NCI-H1436 treated with DMSO at 0.1 percent for 48 hours (cell line): ENCODE data around the gene BOLA3.
"Not testable (repeated sequence)": the region's sequence is repeated elsewhere in the genome, so short reads cannot be mapped to it uniquely, and the experiment has no call there.

Source experiments
- DNase-seq: peaks from one replicate; lab custom pipeline; 2025; lab: John Stamatoyannopoulos, UW

BOLA3 gene

DNA sequence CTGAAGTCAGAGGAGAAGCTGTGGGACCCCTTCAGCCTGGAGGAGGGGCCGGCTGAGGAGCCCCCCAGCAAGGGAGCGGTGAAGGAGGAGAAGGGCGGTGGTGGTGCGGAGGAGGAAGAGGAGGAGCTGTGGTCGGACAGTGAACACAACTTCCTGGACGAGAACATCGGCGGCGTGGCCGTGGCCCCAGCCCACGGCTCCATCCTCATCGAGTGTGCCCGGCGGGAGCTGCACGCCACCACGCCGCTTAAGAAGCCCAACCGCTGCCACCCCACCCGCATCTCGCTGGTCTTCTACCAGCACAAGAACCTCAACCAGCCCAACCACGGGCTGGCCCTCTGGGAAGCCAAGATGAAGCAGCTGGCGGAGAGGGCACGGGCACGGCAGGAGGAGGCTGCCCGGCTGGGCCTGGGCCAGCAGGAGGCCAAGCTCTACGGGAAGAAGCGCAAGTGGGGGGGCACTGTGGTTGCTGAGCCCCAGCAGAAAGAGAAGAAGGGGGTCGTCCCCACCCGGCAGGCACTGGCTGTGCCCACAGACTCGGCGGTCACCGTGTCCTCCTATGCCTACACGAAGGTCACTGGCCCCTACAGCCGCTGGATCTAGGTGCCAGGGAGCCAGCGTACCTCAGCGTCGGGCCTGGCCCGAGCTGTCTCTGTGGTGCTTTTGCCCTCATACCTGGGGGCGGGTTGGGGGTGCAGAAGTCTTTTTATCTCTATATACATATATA is 46.0 kb downstream of the BOLA3 start:
- no peak for DNase-seq

DNA sequence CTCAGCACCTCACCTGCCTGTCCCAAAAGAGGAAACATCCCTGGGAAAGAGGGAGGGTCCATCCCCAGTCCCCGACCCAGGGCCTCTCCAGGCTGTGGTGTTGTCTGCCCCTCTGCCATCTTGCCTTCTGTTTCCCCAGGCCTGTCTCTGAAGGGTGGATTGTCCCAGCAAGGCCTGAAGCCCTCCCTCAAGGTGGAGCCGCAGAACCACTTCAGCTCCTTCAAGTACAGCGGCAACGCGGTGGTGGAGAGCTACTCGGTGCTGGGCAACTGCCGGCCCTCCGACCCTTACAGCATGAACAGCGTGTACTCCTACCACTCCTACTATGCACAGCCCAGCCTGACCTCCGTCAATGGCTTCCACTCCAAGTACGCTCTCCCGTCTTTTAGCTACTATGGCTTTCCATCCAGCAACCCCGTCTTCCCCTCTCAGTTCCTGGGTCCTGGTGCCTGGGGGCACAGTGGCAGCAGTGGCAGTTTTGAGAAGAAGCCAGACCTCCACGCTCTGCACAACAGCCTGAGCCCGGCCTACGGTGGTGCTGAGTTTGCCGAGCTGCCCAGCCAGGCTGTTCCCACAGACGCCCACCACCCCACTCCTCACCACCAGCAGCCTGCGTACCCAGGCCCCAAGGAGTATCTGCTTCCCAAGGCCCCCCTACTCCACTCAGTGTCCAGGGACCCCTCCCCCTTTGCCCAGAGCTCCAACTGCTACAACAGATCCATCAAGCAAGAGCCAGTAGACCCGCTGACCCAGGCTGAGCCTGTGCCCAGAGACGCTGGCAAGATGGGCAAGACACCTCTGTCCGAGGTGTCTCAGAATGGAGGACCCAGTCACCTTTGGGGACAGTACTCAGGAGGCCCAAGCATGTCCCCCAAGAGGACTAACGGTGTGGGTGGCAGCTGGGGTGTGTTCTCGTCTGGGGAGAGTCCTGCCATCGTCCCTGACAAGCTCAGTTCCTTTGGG is 47.2 kb downstream of the BOLA3 start:
- no peak for DNase-seq

DNA sequence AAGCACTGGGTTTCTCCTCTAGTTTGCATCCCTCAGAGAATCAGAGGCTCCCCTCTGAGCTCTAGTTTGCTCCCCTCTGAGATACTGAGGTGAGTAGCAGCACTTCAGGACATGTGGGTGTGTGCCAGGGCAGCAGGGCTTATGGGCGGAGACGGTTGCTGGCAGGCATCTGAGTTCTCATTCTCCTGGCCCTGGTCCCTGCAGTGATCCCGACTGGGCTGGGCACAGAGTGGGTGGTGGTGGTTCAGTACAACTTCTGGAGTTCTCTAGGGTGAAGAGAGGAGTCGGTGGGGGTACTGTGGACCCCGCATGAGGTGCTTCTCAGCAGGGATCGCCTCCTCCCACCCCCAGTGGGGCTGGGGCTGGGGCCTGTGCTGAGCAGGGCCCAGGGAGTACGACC is 47.9 kb downstream of the BOLA3 start:
- no peak for DNase-seq

- no peak for DNase-seq
Observed at GRCh38 chr2:74099271-74099670, 48.4 kb downstream of the BOLA3 start.

- DNase-seq, result no peak
Observed at GRCh38 chr2:74097574-74097973, 50.1 kb downstream of the BOLA3 start.

DNA sequence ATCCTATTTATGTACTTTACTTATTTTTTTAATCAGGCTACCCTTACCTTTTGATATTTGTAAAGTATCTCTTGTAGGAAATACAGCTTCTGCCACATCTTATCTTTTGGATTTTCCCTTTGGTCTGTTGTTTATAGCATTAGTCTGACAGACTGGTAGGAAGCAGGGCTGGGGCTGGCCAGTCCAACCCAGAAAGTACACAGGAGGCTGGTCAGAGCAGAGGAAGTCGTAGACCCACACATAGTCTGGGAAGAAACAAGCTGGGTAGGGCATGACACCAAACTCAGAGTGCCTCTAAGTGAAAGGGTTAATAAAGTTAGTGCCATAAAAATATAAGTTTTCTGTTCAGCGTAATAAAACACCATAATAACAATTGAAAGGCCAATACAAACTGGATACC is 51.7 kb downstream of the BOLA3 start:
- DNase-seq, result no peak

- no peak for DNase-seq
Observed at GRCh38 chr2:74095632-74096031, 52.1 kb downstream of the BOLA3 start.

GRCh38 chr2:74094291-74094690 is 53.4 kb downstream of the BOLA3 start:
- no peak for DNase-seq

- no peak for DNase-seq
Observed at GRCh38 chr2:74093840-74094239, 53.9 kb downstream of the BOLA3 start.

DNA sequence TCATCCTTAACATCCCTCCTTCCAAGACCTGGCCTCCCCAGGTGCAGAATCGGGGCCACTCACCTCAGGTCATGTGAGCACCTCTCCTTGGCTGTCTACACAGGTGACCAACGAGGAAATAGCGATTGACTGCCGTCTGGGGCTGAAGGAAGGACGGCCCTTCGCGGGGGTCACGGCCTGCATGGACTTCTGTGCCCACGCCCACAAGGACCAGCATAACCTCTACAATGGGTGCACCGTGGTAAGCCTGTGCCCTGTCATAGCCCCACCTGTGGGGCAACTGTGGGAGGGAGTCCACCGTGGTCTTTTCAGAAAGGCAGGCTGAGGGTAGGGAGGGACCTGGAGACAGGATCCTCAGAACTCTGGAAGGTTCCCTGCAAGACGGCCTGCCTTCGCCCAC is 54.3 kb downstream of the BOLA3 start:
- DNase-seq, result no peak

GRCh38 chr2:74092275-74092674 is 55.4 kb downstream of the BOLA3 start:
- DNase-seq, result no peak

GRCh38 chr2:74091391-74091790 is 56.3 kb downstream of the BOLA3 start:
- DNase-seq, result no peak

DNA sequence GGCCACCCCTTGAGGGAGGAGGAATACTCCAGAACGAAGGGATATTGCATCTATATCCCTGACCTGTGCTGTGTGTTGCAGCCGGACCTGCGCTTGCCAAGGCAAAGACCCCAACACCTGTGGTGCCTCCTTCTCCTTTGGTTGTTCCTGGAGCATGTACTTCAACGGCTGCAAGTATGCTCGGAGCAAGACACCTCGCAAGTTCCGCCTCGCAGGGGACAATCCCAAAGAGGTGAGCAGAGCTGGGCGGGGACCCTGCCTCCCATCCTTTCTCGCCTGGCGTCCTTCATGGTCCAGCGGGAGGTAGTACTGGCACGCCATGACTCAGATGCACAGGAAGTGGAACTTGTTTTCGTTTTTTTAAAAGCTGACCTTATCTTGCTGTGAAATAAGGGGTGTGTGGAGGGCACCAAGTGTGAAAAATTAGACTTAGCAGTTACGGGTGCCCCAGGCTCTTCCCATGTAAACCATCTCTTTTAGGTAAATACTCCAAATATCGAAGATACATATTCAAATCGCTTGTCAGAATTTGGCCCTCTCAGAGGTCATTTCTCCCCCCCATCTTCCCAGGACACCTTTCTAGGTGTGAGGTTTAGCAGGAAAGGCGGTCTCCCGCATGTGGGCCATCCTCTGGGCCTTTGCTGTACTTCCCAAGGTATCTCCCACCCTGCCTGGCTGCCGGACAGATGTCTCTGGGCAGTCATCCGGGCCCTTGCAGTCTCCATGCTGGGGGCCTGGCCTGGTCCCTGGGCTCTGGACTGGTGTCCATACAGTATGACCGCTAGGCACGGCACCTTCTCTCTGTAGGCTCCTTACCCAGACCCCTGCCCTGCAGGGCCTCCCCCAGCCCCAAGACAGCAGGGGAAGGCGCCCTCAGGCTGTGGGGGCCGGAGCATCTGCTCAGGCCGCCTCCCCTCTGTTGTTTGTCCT is 57.6 kb downstream of the BOLA3 start:
- DNase-seq, result no peak

DNA sequence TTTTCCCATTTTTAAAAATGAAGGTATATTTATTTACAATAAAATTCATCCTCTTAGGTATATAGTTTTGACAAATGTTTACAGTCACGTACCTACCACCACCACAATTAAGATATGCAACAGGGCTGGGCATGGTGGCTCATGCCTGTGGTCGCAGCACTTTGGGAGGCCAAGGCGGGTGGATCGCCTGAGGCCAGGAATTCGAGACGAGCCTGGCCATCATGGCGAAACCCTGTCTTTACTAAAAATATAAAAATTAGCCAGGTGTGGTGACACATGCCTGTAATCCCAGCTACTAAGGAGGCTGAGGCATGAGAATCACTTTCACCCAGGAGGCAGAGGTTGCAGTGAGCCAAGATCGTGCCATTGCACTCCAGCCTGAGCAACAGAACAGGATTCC is 59.0 kb downstream of the BOLA3 start:
- not testable (repeated sequence) for DNase-seq

- DNase-seq, result no peak
Observed at GRCh38 chr2:74087696-74088095, 60.0 kb downstream of the BOLA3 start.

- no peak for DNase-seq
Observed at GRCh38 chr2:74086021-74086420, 61.7 kb downstream of the BOLA3 start.
